ENCODE results near the gene FAM163B. TPM values are rescaled to one million over a fixed set of nuclear protein-coding genes. Genes with fewer than 3 reads are reported as not detected.
"Not testable (repeated sequence)": the region's sequence is repeated elsewhere in the genome, so short reads cannot be mapped to it uniquely, and the experiment has no call there.

The FAM163B gene
- polyA plus RNA-seq, 3 donors from 2014 or later: not detected

GRCh38 chr9:133635533-133636531 is 26.6 kb upstream of the FAM163B start, which contains the start of gene DBH:
DBH (plus strand) TSS chr9:133636363; CDS start chr9:133636372, 9 bp downstream.
- no peak within 1 kb of the TSS for H3K4me3 Mint-ChIP-seq
- no peaks in the 10 kb centered on the region for H3K9me3 Mint-ChIP-seq
- H3K27ac Mint-ChIP-seq: no peak within 1 kb of the TSS
- DNase-seq: no peak
- H3K36me3 Mint-ChIP-seq: no peaks in the 10 kb centered on the region
- peaks cover 4 to 9% (median 4%) of the 10 kb centered on the region in 3 donors for H3K27me3 Mint-ChIP-seq (ENCODE audit: low read depth in 3 of 3)
- no peaks in the 10 kb centered on the region for H3K4me1 Mint-ChIP-seq

GRCh38 chr9:133635098-133635497 is 25.9 kb upstream of the FAM163B start:
- no peak for DNase-seq
- Mint-ChIP-seq H3K27me3 (ENCODE audit: low read depth in 3 of 3) (peaks cover 3 to 11% (median 4%) of the 10 kb centered on the region in 3 donors), H3K9me3 (no peaks in the 10 kb centered on the region), H3K4me3 (no peak overlapping the region), H3K36me3 (no peaks in the 10 kb centered on the region), H3K4me1 (no peaks in the 10 kb centered on the region), H3K27ac (no peak overlapping the region)

GRCh38 chr9:133634081-133634691 is 25.0 kb upstream of the FAM163B start:
- no peaks in the 10 kb centered on the region for H3K36me3 Mint-ChIP-seq
- no peak for DNase-seq
- peaks cover 3 to 11% (median 4%) of the 10 kb centered on the region in 3 donors for H3K27me3 Mint-ChIP-seq (ENCODE audit: low read depth in 3 of 3)
- no peaks in the 10 kb centered on the region for H3K9me3 Mint-ChIP-seq
- H3K4me3 Mint-ChIP-seq: no peak overlapping the region
- H3K27ac Mint-ChIP-seq: no peak overlapping the region
- no peaks in the 10 kb centered on the region for H3K4me1 Mint-ChIP-seq

- no peak overlapping the region for H3K4me3 Mint-ChIP-seq
- no peaks in the 10 kb centered on the region for H3K36me3 Mint-ChIP-seq
- no peak for DNase-seq
- no peaks in the 10 kb centered on the region for H3K9me3 Mint-ChIP-seq
- no peak overlapping the region for H3K27ac Mint-ChIP-seq
- H3K4me1 Mint-ChIP-seq: no peaks in the 10 kb centered on the region
- H3K27me3 Mint-ChIP-seq (ENCODE audit: low read depth in 3 of 3): peaks cover 3 to 10% (median 4%) of the 10 kb centered on the region in 3 donors
These were observed 24.5 kb upstream of the FAM163B start for GRCh38 chr9:133633681-133634080.

GRCh38 chr9:133632806-133633680 is 23.9 kb upstream of the FAM163B start:
- Mint-ChIP-seq H3K27ac (no peak overlapping the region), H3K4me1 (no peaks in the 10 kb centered on the region), H3K9me3 (no peaks in the 10 kb centered on the region), H3K4me3 (no peak overlapping the region), H3K36me3 (no peaks in the 10 kb centered on the region), H3K27me3 (ENCODE audit: low read depth in 3 of 3) (peaks cover 1 to 11% (median 4%) of the 10 kb centered on the region in 3 donors)
- no peak for DNase-seq

- peaks cover 0 to 5% (median 3%) of the 10 kb centered on the region in 3 donors for H3K36me3 Mint-ChIP-seq
- H3K4me1 Mint-ChIP-seq: no peaks in the 10 kb centered on the region
- H3K4me3 Mint-ChIP-seq: no peak overlapping the region
- H3K27me3 Mint-ChIP-seq (ENCODE audit: low read depth in 3 of 3): peaks cover 1 to 16% (median 7%) of the 10 kb centered on the region in 3 donors
- no peak for DNase-seq
- H3K27ac Mint-ChIP-seq: no peak overlapping the region
- peaks cover 2 to 6% (median 4%) of the 10 kb centered on the region in 6 donors for H3K9me3 Mint-ChIP-seq
These were observed 21.9 kb upstream of the FAM163B start for GRCh38 chr9:133631111-133631510.

- peaks cover 0 to 6% (median 6%) of the 10 kb centered on the region in 3 donors for H3K36me3 Mint-ChIP-seq
- no peak overlapping the region for H3K4me3 Mint-ChIP-seq
- peaks cover 5 to 14% (median 9%) of the 10 kb centered on the region in 6 donors for H3K9me3 Mint-ChIP-seq
- peaks cover 1 to 14% (median 9%) of the 10 kb centered on the region in 3 donors for H3K27me3 Mint-ChIP-seq (ENCODE audit: low read depth in 3 of 3)
- H3K27ac Mint-ChIP-seq: no peak overlapping the region
- no peak for DNase-seq
- H3K4me1 Mint-ChIP-seq: no peaks in the 10 kb centered on the region
These were observed 20.3 kb upstream of the FAM163B start for GRCh38 chr9:133629221-133630110.

- peaks cover 1 to 13% (median 13%) of the 10 kb centered on the region in 3 donors for H3K27me3 Mint-ChIP-seq (ENCODE audit: low read depth in 3 of 3)
- DNase-seq: no peak
- no peak overlapping the region for H3K4me3 Mint-ChIP-seq
- no peak overlapping the region for H3K27ac Mint-ChIP-seq
- H3K4me1 Mint-ChIP-seq: no peaks in the 10 kb centered on the region
- H3K9me3 Mint-ChIP-seq: peaks cover 5 to 16% (median 9%) of the 10 kb centered on the region in 6 donors
- H3K36me3 Mint-ChIP-seq: peaks cover 0 to 8% (median 6%) of the 10 kb centered on the region in 3 donors
These were observed 19.6 kb upstream of the FAM163B start for GRCh38 chr9:133628766-133629165.

GRCh38 chr9:133627341-133627740 is 18.2 kb upstream of the FAM163B start:
- Mint-ChIP-seq H3K4me1 (peaks cover 0 to 2% of the 10 kb centered on the region in 2 donors), H3K27ac (no peak overlapping the region), H3K27me3 (ENCODE audit: low read depth in 3 of 3) (peaks cover 1 to 18% (median 14%) of the 10 kb centered on the region in 3 donors), H3K36me3 (peaks cover 0 to 8% (median 6%) of the 10 kb centered on the region in 3 donors), H3K9me3 (peaks cover 5 to 16% (median 9%) of the 10 kb centered on the region in 6 donors), H3K4me3 (no peak overlapping the region)
- no peak for DNase-seq

- Mint-ChIP-seq H3K9me3 (peaks cover 7 to 16% (median 9%) of the 10 kb centered on the region in 6 donors), H3K4me1 (peaks cover 9 to 11% of the 10 kb centered on the region in 2 donors), H3K27me3 (ENCODE audit: low read depth in 3 of 3) (peaks cover 1 to 18% (median 12%) of the 10 kb centered on the region in 3 donors)
- not testable (repeated sequence) for H3K4me3 Mint-ChIP-seq, H3K36me3 Mint-ChIP-seq, H3K27ac Mint-ChIP-seq, DNase-seq
These were observed 16.8 kb upstream of the FAM163B start for GRCh38 chr9:133626008-133626407.

- H3K27ac Mint-ChIP-seq: peak overlapping the region in 1 of 6 donors; percentile 28
- peaks cover 0 to 8% (median 6%) of the 10 kb centered on the region in 3 donors for H3K36me3 Mint-ChIP-seq
- no peak overlapping the region for H3K4me3 Mint-ChIP-seq
- peaks cover 36 to 43% of the 10 kb centered on the region in 2 donors for H3K4me1 Mint-ChIP-seq
- H3K9me3 Mint-ChIP-seq: peaks cover 7 to 16% (median 9%) of the 10 kb centered on the region in 6 donors
- H3K27me3 Mint-ChIP-seq (ENCODE audit: low read depth in 3 of 3): peaks cover 0 to 13% (median 11%) of the 10 kb centered on the region in 3 donors
- no peak for DNase-seq
These were observed 13.4 kb upstream of the FAM163B start for GRCh38 chr9:133622555-133622954.

- DNase-seq: no peak
- Mint-ChIP-seq H3K27ac (peak overlapping the region in 2 of 6 donors; percentile 28 to 64), H3K36me3 (peaks cover 0 to 8% (median 6%) of the 10 kb centered on the region in 3 donors), H3K9me3 (peaks cover 7 to 16% (median 9%) of the 10 kb centered on the region in 6 donors), H3K27me3 (ENCODE audit: low read depth in 3 of 3) (peaks cover 0 to 14% (median 12%) of the 10 kb centered on the region in 3 donors), H3K4me3 (peak overlapping the region in 1 of 5 donors; percentile 7), H3K4me1 (peaks cover 36 to 43% of the 10 kb centered on the region in 2 donors)
These were observed 12.6 kb upstream of the FAM163B start for GRCh38 chr9:133621725-133622267.

Measured in immature natural killer cell (primary cell).